Suprapubic skin (tissue), 4 donors: ENCODE data around the gene MYO7A. TPM values are rescaled to one million over a fixed set of nuclear protein-coding genes. Genes with fewer than 3 reads are reported as not detected.

Experiments used
- DNase-seq, 2 donors: peaks; one replicate each; pipeline ENCODE4 v3.0.0-alpha.2; 2019; ENCODE audit warnings: low spot score in 2 of 2
- H3K27ac ChIP-seq: fragments of 200-600 bp; sonication (generic); one replicate; pipeline ENCODE4 v1.5.1; 2019
- H3K27me3 ChIP-seq: fragments of 200-600 bp; sonication (generic); one replicate; pipeline ENCODE4 v1.5.1; 2019
- H3K36me3 ChIP-seq: fragments of 200-600 bp; sonication (generic); one replicate; pipeline ENCODE4 v1.5.1; 2019
- H3K4me1 ChIP-seq: fragments of 200-600 bp; sonication (generic); one replicate; pipeline ENCODE4 v1.5.1; 2019
- H3K4me3 ChIP-seq: fragments of 200-600 bp; sonication (generic); one replicate; pipeline ENCODE4 v1.5.1; 2019; ENCODE audit warnings: mild to moderate bottlenecking
- H3K9me3 ChIP-seq: fragments of 200-600 bp; sonication (generic); one replicate; pipeline ENCODE4 v1.5.1; 2019
- CTCF ChIP-seq, 2 donors: fragments of 200-600 bp in 1 of 2; fragments of 450-650 bp in 1 of 2; sonication (generic) in 1 of 2; IDR thresholded peaks; one replicate each; pipeline ENCODE4 v1.5.1; 2016 to 2019; ENCODE audit warnings: antibody characterized with exemption in 2 of 2, mild to moderate bottlenecking in 1 of 2, moderate library complexity in 1 of 2
- EP300 ChIP-seq: sonication (generic); formaldehyde crosslinking; IDR thresholded peaks from one replicate; pipeline ENCODE4 v1.6.1; 2017; ENCODE audit warnings: antibody characterized with exemption
- POLR2A ChIP-seq, 2 donors: fragments of 450-650 bp; IDR thresholded peaks; one replicate each; pipeline ENCODE4 v1.6.1; 2017; ENCODE audit warnings: antibody characterized with exemption in 2 of 2, mild to moderate bottlenecking in 2 of 2, moderate library complexity in 2 of 2
- POLR2AphosphoS5 ChIP-seq, 3 donors: sonication (generic); formaldehyde crosslinking; IDR thresholded peaks; one replicate each; pipeline ENCODE4 v1.6.1; 2017; ENCODE audit warnings: antibody characterized with exemption in 3 of 3
- WGBS: methylation state at CpG from one replicate; pipeline ENCODE4 v1.1.5; 2018; 5-methylcytosine and 5-hydroxymethylcytosine counted together
- total RNA-seq, 4 donors: library from RNA; depleted of rRNA; stranded (reverse); fragments of >200 nt; gene quantifications; one replicate each; pipeline ENCODE4 v1.1.0, GENCODE V29; 2016

The MYO7A gene
- total RNA-seq, 4 donors from 2014 or later, result 0.34 to 2.4 (median 2.0) TPM

GRCh38 chr11:77124488-77124887 is 3.6 kb upstream of the MYO7A start:
- 87% methylated on average over 6 of the region's 6 CpGs for WGBS

GRCh38 chr11:77125191-77125590 is 2.9 kb upstream of the MYO7A start:
- no peaks in the 10 kb centered on the region for H3K27me3 ChIP-seq
- peaks cover 19% of the 10 kb centered on the region for H3K36me3 ChIP-seq
- no peak overlapping the region for H3K27ac ChIP-seq
- no peak overlapping the region for H3K4me3 ChIP-seq
- H3K4me1 ChIP-seq, result peaks cover 19% of the 10 kb centered on the region
- TF ChIP-seq EP300 (no peak), CTCF (IDR thresholded peaks at IDR 0.05) (no peak), POLR2A (IDR thresholded peaks at IDR 0.05) (no peak)
- no peaks in the 10 kb centered on the region for H3K9me3 ChIP-seq
- no peak for DNase-seq
- 65% methylated on average over 6 of the region's 6 CpGs for WGBS

More at GRCh38 chr11:77124488-77124887, 3.6 kb upstream of the MYO7A start:
- H3K9me3 ChIP-seq, result no peaks in the 10 kb centered on the region
- H3K27ac ChIP-seq, result no peak overlapping the region
- peaks cover 19% of the 10 kb centered on the region for H3K4me1 ChIP-seq
- no peak for DNase-seq
- no peaks in the 10 kb centered on the region for H3K27me3 ChIP-seq
- no peak for TF ChIP-seq POLR2AphosphoS5 (IDR thresholded peaks at IDR 0.05)
- TF ChIP-seq CTCF (IDR thresholded peaks at IDR 0.05), result no peak
- TF ChIP-seq EP300, result no peak
- TF ChIP-seq POLR2A (IDR thresholded peaks at IDR 0.05), result no peak
- H3K4me3 ChIP-seq, result no peak overlapping the region
- H3K36me3 ChIP-seq, result peaks cover 19% of the 10 kb centered on the region

GRCh38 chr11:77125695-77126094 is 2.4 kb upstream of the MYO7A start:
- H3K4me3 ChIP-seq, result no peak overlapping the region
- H3K27ac ChIP-seq, result no peak overlapping the region
- 90% methylated on average over 2 of the region's 4 CpGs for WGBS
- H3K36me3 ChIP-seq, result peaks cover 14% of the 10 kb centered on the region
- no peaks in the 10 kb centered on the region for H3K27me3 ChIP-seq
- DNase-seq, result no peak
- no peaks in the 10 kb centered on the region for H3K9me3 ChIP-seq
- no peak for TF ChIP-seq POLR2AphosphoS5 (IDR thresholded peaks at IDR 0.05)
- TF ChIP-seq EP300, result no peak
- no peak for TF ChIP-seq CTCF (IDR thresholded peaks at IDR 0.05)
- TF ChIP-seq POLR2A (IDR thresholded peaks at IDR 0.05), result no peak
- H3K4me1 ChIP-seq, result peaks cover 19% of the 10 kb centered on the region

- Histone ChIP-seq H3K27me3 (no peaks in the 10 kb centered on the region), H3K36me3 (peaks cover 8% of the 10 kb centered on the region), H3K4me1 (peaks cover 19% of the 10 kb centered on the region), H3K27ac (no peak overlapping the region), H3K9me3 (no peaks in the 10 kb centered on the region), H3K4me3 (no peak overlapping the region)
- DNase-seq, result no peak
- 75% methylated on average over 15 of the region's 17 CpGs for WGBS
- TF ChIP-seq CTCF (IDR thresholded peaks at IDR 0.05), result no peak
- TF ChIP-seq POLR2AphosphoS5 (IDR thresholded peaks at IDR 0.05), result no peak
- TF ChIP-seq POLR2A (IDR thresholded peaks at IDR 0.05), result no peak
- no peak for TF ChIP-seq EP300
Observed at GRCh38 chr11:77126156-77126775, 1.8 kb upstream of the MYO7A start.

- peaks cover 7% of the 10 kb centered on the region for H3K36me3 ChIP-seq
- peak overlapping the region; percentile 42 for H3K4me3 ChIP-seq
- H3K27me3 ChIP-seq, result no peaks in the 10 kb centered on the region
- peaks cover 19% of the 10 kb centered on the region for H3K4me1 ChIP-seq
- WGBS, result 10% methylated on average over 9 of the region's 10 CpGs
- no peaks in the 10 kb centered on the region for H3K9me3 ChIP-seq
- no peak for DNase-seq
- no peak overlapping the region for H3K27ac ChIP-seq
- TF ChIP-seq EP300, result no peak
- no peak for TF ChIP-seq CTCF (IDR thresholded peaks at IDR 0.05)
- TF ChIP-seq POLR2AphosphoS5 (IDR thresholded peaks at IDR 0.05), result no peak
- no peak for TF ChIP-seq POLR2A (IDR thresholded peaks at IDR 0.05)
Observed at GRCh38 chr11:77126861-77127234, 1.2 kb upstream of the MYO7A start.
